T-helper 1 cell treated with Interleukin-12 subunit alpha and Interleukin-12 subunit beta and Interleukin-4 antibody, amounts not matched to agents 30 μg/mL and 1 μg/mL, for 36 hours (primary cell): Measurements from ENCODE around the gene ARHGEF5.
A peak's percentile ranks its signal among the peaks of the same experiment; 100 is the strongest.
"Not testable (repeated sequence)": the region's sequence is repeated elsewhere in the genome, so short reads cannot be mapped to it uniquely, and the experiment has no call there.

Source experiments
- H3K27ac Mint-ChIP-seq: one replicate; pipeline ENCODE4 v1.8.0; 2021; ENCODE audit warnings: mild to moderate bottlenecking, mixed read lengths
- H3K27me3 Mint-ChIP-seq: one replicate; pipeline ENCODE4 v1.8.0; 2021; ENCODE audit warnings: low read depth, mixed read lengths
- H3K36me3 Mint-ChIP-seq: one replicate; pipeline ENCODE4 v1.8.0; 2021; ENCODE audit warnings: low read depth, mixed read lengths
- H3K4me1 Mint-ChIP-seq: one replicate; pipeline ENCODE4 v1.8.0; 2021; ENCODE audit warnings: low read depth, mixed read lengths
- H3K4me3 Mint-ChIP-seq: one replicate; pipeline ENCODE4 v1.8.0; 2021; ENCODE audit warnings: mild to moderate bottlenecking, moderate library complexity, mixed read lengths
- H3K9me3 Mint-ChIP-seq: one replicate; pipeline ENCODE4 v1.8.0; 2021; ENCODE audit warnings: mixed read lengths

ARHGEF5 gene

GRCh38 chr7:144356860-144357259 lies 1.7 kb downstream of the ARHGEF5 start:
- not testable (repeated sequence) for H3K27me3 Mint-ChIP-seq, H3K36me3 Mint-ChIP-seq, H3K4me3 Mint-ChIP-seq, H3K4me1 Mint-ChIP-seq, H3K9me3 Mint-ChIP-seq, H3K27ac Mint-ChIP-seq

- not testable (repeated sequence) for H3K36me3 Mint-ChIP-seq, H3K27ac Mint-ChIP-seq, H3K9me3 Mint-ChIP-seq, H3K4me1 Mint-ChIP-seq, H3K27me3 Mint-ChIP-seq, H3K4me3 Mint-ChIP-seq
Measured at GRCh38 chr7:144362061-144362460, 6.9 kb downstream of the ARHGEF5 start.

- H3K27me3 Mint-ChIP-seq, H3K36me3 Mint-ChIP-seq, H3K9me3 Mint-ChIP-seq, H3K27ac Mint-ChIP-seq, H3K4me1 Mint-ChIP-seq, H3K4me3 Mint-ChIP-seq: not testable (repeated sequence)
Measured at GRCh38 chr7:144365523-144365922, 10.3 kb downstream of the ARHGEF5 start.

GRCh38 chr7:144367250-144367649 lies 12.0 kb downstream of the ARHGEF5 start:
- not testable (repeated sequence) for H3K4me1 Mint-ChIP-seq, H3K4me3 Mint-ChIP-seq, H3K9me3 Mint-ChIP-seq, H3K27ac Mint-ChIP-seq, H3K36me3 Mint-ChIP-seq, H3K27me3 Mint-ChIP-seq

- not testable (repeated sequence) for H3K4me3 Mint-ChIP-seq, H3K9me3 Mint-ChIP-seq, H3K27ac Mint-ChIP-seq, H3K4me1 Mint-ChIP-seq, H3K36me3 Mint-ChIP-seq, H3K27me3 Mint-ChIP-seq
Measured at GRCh38 chr7:144369221-144369620, 14.0 kb downstream of the ARHGEF5 start.

- no peaks in the 10 kb centered on the region for H3K9me3 Mint-ChIP-seq
- peaks cover 4% of the 10 kb centered on the region for H3K36me3 Mint-ChIP-seq
- no peaks in the 10 kb centered on the region for H3K27me3 Mint-ChIP-seq
- H3K4me3 Mint-ChIP-seq: no peak overlapping the region
- H3K4me1 Mint-ChIP-seq: no peaks in the 10 kb centered on the region
- no peak overlapping the region for H3K27ac Mint-ChIP-seq
Measured at GRCh38 chr7:144378651-144379050, 23.4 kb downstream of the ARHGEF5 start.

GRCh38 chr7:144379776-144380384 lies 24.7 kb downstream of the ARHGEF5 start:
- H3K27ac Mint-ChIP-seq: no peak overlapping the region
- no peaks in the 10 kb centered on the region for H3K9me3 Mint-ChIP-seq
- no peaks in the 10 kb centered on the region for H3K27me3 Mint-ChIP-seq
- H3K4me1 Mint-ChIP-seq: peaks cover 4% of the 10 kb centered on the region
- H3K4me3 Mint-ChIP-seq: no peak overlapping the region
- H3K36me3 Mint-ChIP-seq: peaks cover 4% of the 10 kb centered on the region

- H3K27me3 Mint-ChIP-seq: no peaks in the 10 kb centered on the region
- peaks cover 4% of the 10 kb centered on the region for H3K4me1 Mint-ChIP-seq
- H3K27ac Mint-ChIP-seq: no peak overlapping the region
- no peaks in the 10 kb centered on the region for H3K9me3 Mint-ChIP-seq
- no peak overlapping the region for H3K4me3 Mint-ChIP-seq
- no peaks in the 10 kb centered on the region for H3K36me3 Mint-ChIP-seq
Measured at GRCh38 chr7:144384071-144384470, 28.9 kb downstream of the ARHGEF5 start.

GRCh38 chr7:144384555-144385245 lies 29.5 kb downstream of the ARHGEF5 start:
- Mint-ChIP-seq H3K4me1 (peaks cover 4% of the 10 kb centered on the region), H3K27ac (no peak overlapping the region), H3K27me3 (no peaks in the 10 kb centered on the region), H3K9me3 (no peaks in the 10 kb centered on the region), H3K4me3 (no peak overlapping the region), H3K36me3 (no peaks in the 10 kb centered on the region)

- Mint-ChIP-seq H3K36me3 (no peaks in the 10 kb centered on the region), H3K27ac (no peak overlapping the region), H3K27me3 (no peaks in the 10 kb centered on the region), H3K4me3 (no peak overlapping the region), H3K4me1 (peaks cover 5% of the 10 kb centered on the region), H3K9me3 (no peaks in the 10 kb centered on the region)
Measured at GRCh38 chr7:144386741-144387140, 31.5 kb downstream of the ARHGEF5 start.

GRCh38 chr7:144388950-144389349 lies 33.7 kb downstream of the ARHGEF5 start:
- Mint-ChIP-seq H3K9me3 (no peaks in the 10 kb centered on the region), H3K27me3 (no peaks in the 10 kb centered on the region), H3K27ac (no peak overlapping the region), H3K4me1 (peaks cover 7% of the 10 kb centered on the region), H3K4me3 (no peak overlapping the region), H3K36me3 (no peaks in the 10 kb centered on the region)

- Mint-ChIP-seq H3K4me3 (no peak overlapping the region), H3K9me3 (no peaks in the 10 kb centered on the region), H3K27me3 (peaks cover 2% of the 10 kb centered on the region), H3K4me1 (peaks cover 2% of the 10 kb centered on the region), H3K27ac (no peak overlapping the region), H3K36me3 (no peaks in the 10 kb centered on the region)
Measured at GRCh38 chr7:144390481-144390880, 35.3 kb downstream of the ARHGEF5 start.

GRCh38 chr7:144391014-144391413 lies 35.8 kb downstream of the ARHGEF5 start:
- no peaks in the 10 kb centered on the region for H3K36me3 Mint-ChIP-seq
- no peak overlapping the region for H3K27ac Mint-ChIP-seq
- peaks cover 2% of the 10 kb centered on the region for H3K4me1 Mint-ChIP-seq
- peaks cover 5% of the 10 kb centered on the region for H3K27me3 Mint-ChIP-seq
- H3K4me3 Mint-ChIP-seq: no peak overlapping the region
- H3K9me3 Mint-ChIP-seq: no peaks in the 10 kb centered on the region

- Mint-ChIP-seq H3K4me3 (peak overlapping the region; percentile 12), H3K9me3 (no peaks in the 10 kb centered on the region), H3K27ac (no peak overlapping the region), H3K36me3 (no peaks in the 10 kb centered on the region), H3K27me3 (peaks cover 5% of the 10 kb centered on the region), H3K4me1 (peaks cover 2% of the 10 kb centered on the region)
Measured at GRCh38 chr7:144391823-144392255, 36.6 kb downstream of the ARHGEF5 start.

- H3K36me3 Mint-ChIP-seq: no peaks in the 10 kb centered on the region
- H3K27me3 Mint-ChIP-seq: peaks cover 5% of the 10 kb centered on the region
- no peak overlapping the region for H3K4me3 Mint-ChIP-seq
Measured at GRCh38 chr7:144397086-144397485, 41.9 kb downstream of the ARHGEF5 start.

More at GRCh38 chr7:144397086-144397485, 41.9 kb downstream of the ARHGEF5 start:
- H3K4me1 Mint-ChIP-seq: no peaks in the 10 kb centered on the region
- no peaks in the 10 kb centered on the region for H3K9me3 Mint-ChIP-seq
- H3K27ac Mint-ChIP-seq: no peak overlapping the region
